Measurements from ENCODE around the gene THSD8. TPM values are rescaled to one million over a fixed set of nuclear protein-coding genes. Genes with fewer than 3 reads are reported as not detected.

Gene THSD8
- total RNA-seq = 1.7 TPM
- long read RNA-seq = 0 reads

DNA sequence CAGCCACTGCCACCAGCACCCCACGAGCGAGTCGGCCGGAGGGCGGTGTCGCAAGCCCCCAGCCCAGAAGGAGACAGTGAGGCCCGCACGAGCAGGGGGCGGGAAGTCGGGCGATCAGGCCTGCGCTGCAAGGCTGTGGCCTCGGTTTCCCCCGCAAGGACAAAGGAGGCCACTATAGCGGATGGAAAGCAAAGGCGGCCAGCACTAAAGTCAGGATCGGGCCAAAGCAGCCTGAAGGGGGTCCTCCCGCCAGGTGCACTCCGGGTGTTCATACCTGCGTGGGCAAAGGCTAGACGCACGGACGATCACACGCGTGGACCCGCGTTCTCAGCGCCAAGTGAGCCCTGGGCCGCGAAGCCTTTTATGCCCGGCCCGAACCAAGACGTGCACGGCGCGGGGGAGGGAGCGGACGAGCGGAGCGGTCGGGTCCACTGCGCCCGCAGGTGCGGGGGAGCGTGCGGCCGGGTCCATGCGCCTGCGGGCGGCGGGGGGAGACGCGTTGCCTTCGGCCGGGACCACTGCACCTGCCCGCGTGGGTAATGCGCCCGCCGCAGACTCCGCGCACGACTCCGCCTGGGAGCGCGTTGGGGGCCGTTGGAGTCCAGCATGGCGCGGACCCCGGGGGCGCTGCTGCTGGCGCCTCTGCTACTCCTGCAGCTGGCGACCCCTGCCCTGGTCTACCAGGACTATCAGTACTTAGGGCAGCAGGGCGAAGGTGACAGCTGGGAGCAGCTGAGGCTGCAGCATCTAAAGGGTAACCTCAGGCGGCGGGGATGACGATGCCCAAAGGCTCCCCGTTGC lies at the start of gene THSD8, which contains the start of gene PRDX2:
TSS of gene THSD8 (plus strand) at position 604 of the 801 bp plus-strand sequence. CDS start at position 607, 3 bp downstream.
TSS of gene PRDX2 (minus strand) at position 335 of the 801 bp plus-strand sequence. CDS start 539 bp downstream, outside the sequence.
- intact Hi-C loops (cut with DNase I) = no loop called here
- ATAC-seq (peak; percentile 87), DNase-seq (ENCODE audit: missing footprints) (peak; percentile 86)

DNA sequence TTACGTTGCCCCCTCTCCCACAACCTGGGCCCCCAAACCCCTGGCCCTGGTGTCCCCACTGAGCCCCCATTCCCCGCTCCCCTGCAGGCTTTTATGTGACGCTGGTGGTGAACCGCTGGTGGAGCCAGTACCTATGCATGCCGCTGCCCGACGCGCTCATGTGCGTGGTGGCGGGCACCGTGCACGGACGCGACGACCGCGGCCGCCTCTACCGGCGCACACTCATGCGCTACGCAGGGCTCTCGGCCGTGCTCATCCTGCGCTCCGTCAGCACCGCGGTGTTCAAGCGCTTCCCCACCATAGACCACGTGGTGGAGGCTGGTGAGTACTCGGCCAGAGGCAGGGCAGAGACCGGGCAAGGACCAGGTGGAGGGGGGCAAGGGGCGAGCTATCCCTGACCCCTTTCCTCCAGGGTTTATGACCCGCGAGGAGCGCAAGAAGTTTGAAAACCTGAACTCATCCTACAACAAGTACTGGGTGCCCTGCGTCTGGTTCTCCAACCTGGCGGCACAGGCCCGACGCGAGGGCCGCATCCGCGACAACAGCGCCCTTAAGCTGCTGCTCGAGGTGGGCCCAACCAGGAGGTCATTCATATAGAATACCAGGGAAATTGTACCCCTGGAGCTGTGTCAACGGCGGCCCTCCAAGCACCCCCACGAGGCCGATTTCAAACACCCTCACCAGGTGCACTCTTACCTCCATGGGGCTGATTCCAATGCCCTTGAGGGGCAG lies 47.2 kb upstream of the THSD8 start:
- DNase-seq (ENCODE audit: missing footprints) (no peak), ATAC-seq (no peak)
- intact Hi-C loops (cut with DNase I) = no loop called here

GRCh38 chr19:12756150-12756883 lies 45.6 kb upstream of the THSD8 start:
- ATAC-seq (no peak), DNase-seq (ENCODE audit: missing footprints) (no peak)
- intact Hi-C loops (cut with DNase I) = no loop called here

DNA sequence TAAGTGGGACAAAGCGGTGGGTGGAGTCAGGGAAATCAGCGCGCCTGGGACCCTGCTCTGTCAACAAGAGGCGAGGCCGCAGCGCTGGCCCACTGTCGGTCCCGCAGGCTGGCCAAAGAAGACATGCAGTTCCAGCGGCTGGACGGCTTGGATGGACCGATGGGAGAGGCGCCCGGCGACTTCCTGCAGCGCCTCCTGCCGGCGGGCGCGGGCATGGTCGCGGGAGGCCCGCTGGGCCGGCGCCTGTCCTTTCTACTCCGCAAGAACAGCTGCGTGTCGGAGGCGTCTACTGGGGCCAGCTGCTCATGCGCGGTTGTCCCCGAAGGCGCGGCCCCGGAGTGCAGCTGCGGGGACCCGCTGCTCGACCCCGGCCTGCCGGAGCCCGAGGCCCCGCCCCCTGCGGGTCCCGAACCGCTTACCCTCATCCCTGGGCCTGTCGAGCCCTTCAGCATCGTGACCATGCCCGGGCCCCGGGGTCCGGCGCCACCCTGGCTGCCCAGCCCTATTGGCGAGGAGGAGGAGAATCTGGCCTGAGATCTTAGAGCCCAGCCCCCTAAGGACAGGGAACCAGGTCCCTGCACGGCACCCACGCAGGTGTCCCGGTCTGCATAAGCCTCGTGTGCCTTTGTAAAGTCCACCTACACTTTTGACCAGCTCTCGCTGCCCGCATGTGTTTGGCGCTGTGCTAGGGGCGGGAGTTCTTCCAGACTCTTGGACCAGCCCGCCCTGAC lies 44.2 kb upstream of the THSD8 start:
- DNase-seq (ENCODE audit: missing footprints) (peak; percentile 88), ATAC-seq (peak; percentile 72)
- intact Hi-C loops (cut with DNase I) = no loop called here

DNA sequence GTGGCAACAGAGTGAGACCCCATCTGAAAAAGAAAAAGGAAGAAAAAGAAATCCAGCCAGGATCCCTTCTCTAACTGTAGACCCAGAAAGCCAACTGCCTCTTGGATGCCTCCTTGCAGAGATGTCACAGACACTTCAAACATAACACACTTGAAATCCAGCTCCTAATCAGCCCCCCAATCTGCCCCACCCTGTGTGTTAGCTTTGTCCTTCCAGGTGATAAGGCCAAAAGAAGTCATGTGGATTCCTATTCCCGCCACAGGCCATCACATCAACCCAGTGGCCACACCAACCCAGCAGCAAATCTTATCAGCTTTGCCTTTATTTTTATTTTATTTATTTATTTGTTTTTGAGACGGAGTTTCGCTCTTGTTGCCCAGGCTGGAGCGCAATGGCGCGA lies 42.2 kb upstream of the THSD8 start:
- ATAC-seq (no peak), DNase-seq (ENCODE audit: missing footprints) (no peak)
- intact Hi-C loops (cut with DNase I) = no loop called here

GRCh38 chr19:12763100-12763499 lies 38.8 kb upstream of the THSD8 start:
- ATAC-seq = peak; percentile 69
- intact Hi-C loops (cut with DNase I) = no loop called here
- DNase-seq (ENCODE audit: missing footprints) = peak; percentile 85

GRCh38 chr19:12764698-12765097 lies 37.2 kb upstream of the THSD8 start:
- intact Hi-C loops (cut with DNase I) = loop anchor here (2.0 kb wide), 1 partner anchor 82 kb away; no protein-coding TSS in a partner anchor
- no peak for ATAC-seq

DNA sequence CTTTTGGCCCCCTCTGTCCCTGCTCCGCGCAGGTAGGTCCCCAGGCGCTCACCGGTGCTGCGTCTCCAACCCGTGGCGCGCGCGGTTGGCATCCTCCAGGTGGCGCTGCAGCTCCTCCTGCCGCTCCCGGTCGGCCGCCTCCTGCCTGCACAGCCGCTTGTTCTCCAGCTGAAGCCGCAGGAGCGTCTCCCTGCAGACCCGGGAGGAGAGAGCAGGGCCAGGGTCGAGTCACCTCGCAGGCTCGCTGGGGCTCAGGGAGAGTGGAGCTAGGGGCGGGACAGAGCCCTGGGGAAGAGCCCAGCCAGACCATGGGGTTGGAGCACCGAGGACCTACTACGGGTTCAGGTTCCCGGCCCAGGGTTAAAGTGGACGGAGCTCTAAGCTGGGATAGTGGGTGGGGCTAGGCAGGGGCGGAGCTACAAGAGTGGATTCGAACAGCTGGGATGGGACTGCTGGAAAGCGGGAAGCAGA lies 35.8 kb upstream of the THSD8 start:
- peak; percentile 95 for DNase-seq (ENCODE audit: missing footprints)
- ATAC-seq = peak; percentile 88
- intact Hi-C loops (cut with DNase I) = loop anchor here (2.0 kb wide), 1 partner anchor 31 kb away; no protein-coding TSS in a partner anchor

More at GRCh38 chr19:12764698-12765097, 37.2 kb upstream of the THSD8 start:
- no peak for DNase-seq (ENCODE audit: missing footprints)

- no peak for DNase-seq (ENCODE audit: missing footprints)
- no peak for ATAC-seq
- intact Hi-C loops (cut with DNase I) = loop anchor here (2.0 kb wide), 1 partner anchor 30 kb away; no protein-coding TSS in a partner anchor
Observed at GRCh38 chr19:12767150-12767549, 34.7 kb upstream of the THSD8 start.

DNA sequence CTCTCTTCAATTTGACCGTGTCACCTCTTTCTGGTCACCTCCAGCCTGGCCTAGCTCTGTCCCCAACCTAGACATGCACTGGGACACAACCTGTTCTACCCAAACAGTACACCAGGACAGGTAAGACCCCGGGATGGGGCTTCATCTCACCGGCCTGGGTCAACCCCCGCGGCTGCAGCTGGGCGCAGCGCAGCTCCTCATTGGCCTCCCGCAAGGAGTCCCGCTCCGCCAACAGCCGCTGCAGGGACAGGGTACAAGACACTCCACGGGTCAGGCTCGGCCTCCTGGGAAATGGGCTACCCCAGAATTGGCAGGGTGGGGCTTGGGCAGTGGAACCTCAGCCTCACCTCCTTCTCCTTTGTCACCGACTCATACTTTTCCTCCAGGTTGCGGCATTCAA lies 34.2 kb upstream of the THSD8 start:
- ATAC-seq (no peak), DNase-seq (ENCODE audit: missing footprints) (no peak)
- intact Hi-C loops (cut with DNase I) = loop anchor here (2.0 kb wide), 1 partner anchor 29 kb away; no protein-coding TSS in a partner anchor

DNA sequence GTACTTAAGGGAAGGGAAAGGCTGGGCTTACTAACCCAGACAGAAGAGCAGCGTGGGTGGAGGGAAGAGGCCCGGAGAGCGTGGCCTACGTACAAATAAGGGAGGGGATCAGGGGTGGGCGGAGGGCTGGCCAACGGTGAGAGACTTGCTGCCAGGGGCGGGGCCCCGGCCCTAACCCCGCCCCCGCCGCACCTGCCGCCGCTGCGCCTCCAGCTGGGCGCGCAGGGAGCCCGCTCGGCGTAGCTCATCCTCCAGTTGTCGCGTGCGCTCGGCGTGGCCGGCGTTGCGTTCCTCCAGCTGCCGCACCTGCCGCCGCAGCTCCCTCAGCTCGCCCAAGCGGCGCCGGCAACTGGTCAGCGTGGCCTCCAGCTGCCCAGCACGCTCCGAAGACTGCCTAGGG lies 32.2 kb upstream of the THSD8 start:
- ATAC-seq = no peak

GRCh38 chr19:12770922-12771321 lies 30.9 kb upstream of the THSD8 start:
- intact Hi-C loops (cut with DNase I) = no loop called here
- ATAC-seq (no peak), DNase-seq (ENCODE audit: missing footprints) (no peak)

More for the DNA sequence above, 32.2 kb upstream of the THSD8 start:
- intact Hi-C loops (cut with DNase I) = no loop called here
- DNase-seq (ENCODE audit: missing footprints) = no peak

- ATAC-seq (peak; percentile 58), DNase-seq (ENCODE audit: missing footprints) (no peak)
- intact Hi-C loops (cut with DNase I) = no loop called here
Observed at GRCh38 chr19:12772323-12772722, 29.5 kb upstream of the THSD8 start.

- intact Hi-C loops (cut with DNase I) = no loop called here
- no peak for ATAC-seq
- no peak for DNase-seq (ENCODE audit: missing footprints)
Observed at GRCh38 chr19:12773571-12773970, 28.3 kb upstream of the THSD8 start.

GRCh38 chr19:12774588-12775555 lies 27.0 kb upstream of the THSD8 start, which contains the start of gene HOOK2:
Gene HOOK2 (minus strand): TSS chr19:12775552. CDS start chr19:12775449, 103 bp downstream.
- intact Hi-C loops (cut with DNase I) = no loop called here
- DNase-seq (ENCODE audit: missing footprints) (no peak), ATAC-seq (no peak)

DNA sequence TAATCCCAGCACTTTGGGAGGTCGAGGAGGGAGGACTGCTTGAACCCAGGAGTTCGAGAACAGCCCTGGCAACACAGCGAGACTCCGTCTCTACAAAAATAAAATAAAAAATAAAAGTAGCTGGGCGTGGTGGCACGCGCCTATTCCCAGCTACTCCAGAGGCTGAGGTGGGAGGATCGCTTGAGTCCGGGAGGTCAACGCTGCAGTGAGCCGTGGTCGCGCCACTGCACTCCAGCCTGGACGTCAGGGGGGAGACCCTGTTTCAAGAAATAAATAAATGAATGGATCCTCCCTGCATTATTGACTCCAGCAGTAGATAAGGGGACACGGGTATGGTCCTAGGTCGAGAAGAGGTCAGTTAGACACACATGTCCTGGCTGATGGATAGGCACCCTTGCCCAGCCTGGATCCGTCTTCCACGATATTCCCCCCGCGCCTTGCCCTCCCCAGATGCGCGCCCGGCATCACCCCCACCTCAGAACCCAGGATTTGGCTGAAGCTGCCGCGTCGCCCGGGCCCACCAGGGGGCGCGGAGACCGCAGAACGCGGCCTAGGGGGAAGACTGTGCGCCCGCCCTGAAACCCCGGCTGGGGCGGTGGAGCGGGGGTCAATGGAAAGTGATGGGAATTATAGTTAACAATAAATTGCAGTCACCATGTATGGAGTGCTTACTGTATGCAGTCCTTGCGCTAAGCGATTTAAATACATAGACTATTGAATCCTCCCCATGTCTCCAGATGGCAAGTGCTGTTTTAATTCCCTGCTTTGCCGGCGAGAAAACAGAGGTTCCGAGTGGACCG lies 24.5 kb upstream of the THSD8 start:
- intact Hi-C loops (cut with DNase I) = loop anchor here (1.0 kb wide), 1 partner anchor 19 kb away; no protein-coding TSS in a partner anchor
- ATAC-seq = peak; percentile 56

More for the DNA sequence above, 24.5 kb upstream of the THSD8 start:
- DNase-seq (ENCODE audit: missing footprints) = peak; percentile 92

Measured in Right ventricle myocardium inferior (tissue), 1 donor.